Activated CD4-positive, alpha-beta T cell treated with anti-CD3 and anti-CD28 coated beads, Interleukin-2, Interleukin-4, amounts not matched to agents 100 ng/mL and 50 ng/mL, durations not matched to agents 16 hours and 8 hours (primary cell): ENCODE data around the gene CPXCR1.
"Not testable (repeated sequence)": the region's sequence is repeated elsewhere in the genome, so short reads cannot be mapped to it uniquely, and the experiment has no call there.

Source experiments
- DNase-seq: peaks from one replicate; pipeline ENCODE4 v3.0.0-alpha.2; 2020; ENCODE audit warnings: low spot score

The CPXCR1 gene

GRCh38 chrX:88746925-88747324 lies at the start of gene CPXCR1:
TSS of gene CPXCR1 (plus strand) at chrX:88747225. CDS start at chrX:88753415, 6,190 bp downstream.
- DNase-seq: no peak

- DNase-seq: no peak
These were observed 11.2 kb upstream of the CPXCR1 start for GRCh38 chrX:88735835-88736234.

- not testable (repeated sequence) for DNase-seq
These were observed 810 bp upstream of the CPXCR1 start for GRCh38 chrX:88746215-88746614.

GRCh38 chrX:88752339-88752738 lies 5.3 kb downstream of the CPXCR1 start:
- DNase-seq: not testable (repeated sequence)

DNA sequence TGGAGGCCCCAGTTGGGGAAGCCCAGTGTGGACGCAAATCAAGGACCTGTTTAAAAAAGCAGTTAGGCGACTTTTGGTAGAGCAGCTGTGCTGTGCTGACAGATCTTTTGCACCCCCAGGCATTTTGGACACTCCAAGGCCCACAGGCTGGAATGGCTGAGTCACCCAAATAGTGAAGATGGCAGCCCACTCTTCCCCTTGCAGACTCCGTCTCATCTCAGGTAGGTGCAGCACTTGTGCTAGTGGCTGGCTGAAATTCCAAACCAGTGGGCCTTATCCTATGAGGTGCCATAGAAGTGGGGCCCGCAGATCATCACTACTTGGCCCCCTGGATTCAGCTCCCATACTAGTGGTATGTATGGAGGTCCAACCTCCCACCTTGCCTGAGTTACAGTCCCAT lies 42.8 kb downstream of the CPXCR1 start:
- DNase-seq: no peak
